OCI-LY1 (cell line): ENCODE data around the gene EYA2.

Experiments
- H2AFZ ChIP-seq: fragments of 200-600 bp; sonication (generic), shearing (Covaris generic); 2 replicates; pipeline ENCODE4 v1.6.0; 2014; ENCODE audit warnings: antibody characterized with exemption, mild to moderate bottlenecking, low read length
- H3F3A ChIP-seq: fragments of 200-600 bp; sonication (generic), shearing (Covaris generic); 2 replicates; pipeline ENCODE4 v1.6.0; 2014; ENCODE audit warnings: mild to moderate bottlenecking, antibody characterized with exemption, low read length, moderate library complexity; ENCODE audit not compliant: insufficient read depth
- H3K27ac ChIP-seq: fragments of 200-600 bp; sonication (generic); 2 replicates; pipeline ENCODE4 v1.5.1; 2014; ENCODE audit warnings: low read length, mixed run types, mild to moderate bottlenecking, low read depth; ENCODE audit not compliant: poor library complexity, severe bottlenecking
- H3K27me3 ChIP-seq: fragments of 200-600 bp; sonication (generic); 2 replicates; pipeline ENCODE4 v1.6.0; 2014; ENCODE audit warnings: antibody characterized with exemption, mild to moderate bottlenecking, low read length, moderate library complexity; ENCODE audit not compliant: insufficient read depth
- H3K36me3 ChIP-seq: fragments of 200-600 bp; sonication (generic); 2 replicates; pipeline ENCODE4 v1.6.1; 2014; ENCODE audit warnings: mild to moderate bottlenecking, antibody characterized with exemption, low read length, moderate library complexity, mixed read lengths; ENCODE audit not compliant: insufficient read depth
- H3K4me1 ChIP-seq: fragments of 200-600 bp; sonication (generic); 2 replicates; pipeline ENCODE4 v1.5.1; 2014; ENCODE audit warnings: mild to moderate bottlenecking, low read length, moderate library complexity; ENCODE audit not compliant: insufficient read depth, severe bottlenecking
- H3K4me2 ChIP-seq: fragments of 200-600 bp; sonication (generic), shearing (Covaris generic); 2 replicates; pipeline ENCODE4 v1.6.1; 2014; ENCODE audit warnings: low read length
- H3K4me3 ChIP-seq: fragments of 200-600 bp; sonication (generic); 2 replicates; pipeline ENCODE4 v1.5.1; 2014; ENCODE audit warnings: low read length, low read depth, mild to moderate bottlenecking, mixed read lengths; ENCODE audit not compliant: poor library complexity, severe bottlenecking
- H3K79me2 ChIP-seq: fragments of 200-600 bp; shearing (Covaris generic); 2 replicates; pipeline ENCODE4 v1.6.1; 2016; ENCODE audit warnings: mixed run types, low read length, mixed read lengths; ENCODE audit not compliant: insufficient read depth
- H3K9ac ChIP-seq: fragments of 200-600 bp; sonication (generic), shearing (Covaris generic); 2 replicates; pipeline ENCODE4 v1.6.1; 2014; ENCODE audit warnings: mild to moderate bottlenecking, low read length, mixed read lengths
- H3K9me2 ChIP-seq: fragments of 200-600 bp; sonication (generic), shearing (Covaris generic); 2 replicates; pipeline ENCODE4 v1.6.1; 2014; ENCODE audit warnings: low read depth, mild to moderate bottlenecking, low read length, mixed read lengths
- H3K9me3 ChIP-seq: fragments of 200-600 bp; shearing (Covaris generic); 2 replicates; pipeline ENCODE4 v1.6.1; 2014; ENCODE audit warnings: low read length, mixed read lengths
- H4K20me1 ChIP-seq: fragments of 200-600 bp; sonication (generic), shearing (Covaris generic); 2 replicates; pipeline ENCODE4 v1.6.0; 2016; ENCODE audit warnings: mild to moderate bottlenecking, low read length; ENCODE audit not compliant: insufficient read depth
- EZH2 ChIP-seq: fragments of 200-600 bp; sonication (generic), shearing (Covaris generic); IDR thresholded peaks from 2 replicates; pipeline ENCODE4 v1.8.0; 2017; ENCODE audit warnings: borderline replicate concordance, mixed run types, mild to moderate bottlenecking, antibody characterized with exemption, low read length, moderate library complexity, mixed read lengths
- TF ChIP-seq, protein P1 (sequence below): fragments of 200-600 bp; sonication (generic), shearing (Covaris generic); IDR thresholded peaks from 2 replicates; pipeline ENCODE4 v1.5.1; 2017; ENCODE audit warnings: mild to moderate bottlenecking, antibody characterized with exemption, low read length, moderate library complexity, mixed read lengths

EYA2 gene

DNA sequence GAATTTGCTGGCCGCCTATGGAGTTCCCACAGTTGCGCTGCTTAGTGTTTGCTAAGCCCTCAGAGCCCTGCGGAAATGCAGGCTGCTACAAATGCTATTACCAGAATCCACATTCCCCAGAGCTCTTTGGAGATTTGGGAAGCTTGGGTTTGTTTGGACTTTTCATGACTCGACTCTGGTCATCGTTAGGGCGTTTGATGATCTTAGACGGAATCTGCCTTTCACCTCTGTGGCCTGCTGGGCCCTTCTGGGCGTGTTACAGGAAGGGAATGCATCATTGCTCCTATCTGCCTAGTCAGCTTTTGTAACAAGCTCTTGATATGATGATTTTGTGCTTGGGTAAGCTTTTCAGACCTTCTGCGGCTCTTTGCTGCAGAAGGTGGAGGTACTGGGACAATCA is 50.8 kb downstream of the EYA2 start:
- H3K27ac ChIP-seq: no peak overlapping the region
- no peaks in the 10 kb centered on the region for H3K27me3 ChIP-seq

DNA sequence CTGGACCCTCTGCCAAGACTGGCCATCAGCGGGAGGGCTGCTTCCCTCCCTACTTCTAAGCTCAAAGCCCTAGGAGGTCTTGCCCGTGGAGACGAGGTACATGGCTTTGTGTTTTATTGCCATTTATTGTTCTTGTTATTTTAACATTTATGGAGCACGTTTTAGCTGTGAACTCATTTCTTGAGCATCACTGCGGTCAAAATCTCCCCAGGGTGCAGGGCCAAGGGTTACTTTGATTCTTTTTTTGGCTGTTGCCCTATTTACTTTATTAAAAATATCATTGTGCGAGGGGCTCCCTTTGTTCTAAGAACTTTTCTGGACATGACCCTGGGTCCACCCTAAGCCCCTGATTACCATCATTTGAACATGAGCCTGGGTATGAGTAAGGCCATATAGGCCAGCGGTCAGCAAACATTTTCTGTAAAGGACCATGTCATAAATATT is 51.6 kb downstream of the EYA2 start:
- Histone ChIP-seq H3K9me2 (no peaks in the 10 kb centered on the region), H3K9ac (no peak overlapping the region), H4K20me1 (no peaks in the 10 kb centered on the region), H3K4me1 (no peaks in the 10 kb centered on the region), H3K4me2 (no peak overlapping the region), H3K4me3 (no peak overlapping the region), H3K79me2 (no peaks in the 10 kb centered on the region), H3K27me3 (no peaks in the 10 kb centered on the region), H3K36me3 (no peaks in the 10 kb centered on the region), H3F3A (no peaks in the 10 kb centered on the region), H3K9me3 (no peaks in the 10 kb centered on the region), H2AFZ (no peak overlapping the region), H3K27ac (no peak overlapping the region)
- no peak for TF ChIP-seq EZH2
- TF ChIP-seq, protein P1, sequence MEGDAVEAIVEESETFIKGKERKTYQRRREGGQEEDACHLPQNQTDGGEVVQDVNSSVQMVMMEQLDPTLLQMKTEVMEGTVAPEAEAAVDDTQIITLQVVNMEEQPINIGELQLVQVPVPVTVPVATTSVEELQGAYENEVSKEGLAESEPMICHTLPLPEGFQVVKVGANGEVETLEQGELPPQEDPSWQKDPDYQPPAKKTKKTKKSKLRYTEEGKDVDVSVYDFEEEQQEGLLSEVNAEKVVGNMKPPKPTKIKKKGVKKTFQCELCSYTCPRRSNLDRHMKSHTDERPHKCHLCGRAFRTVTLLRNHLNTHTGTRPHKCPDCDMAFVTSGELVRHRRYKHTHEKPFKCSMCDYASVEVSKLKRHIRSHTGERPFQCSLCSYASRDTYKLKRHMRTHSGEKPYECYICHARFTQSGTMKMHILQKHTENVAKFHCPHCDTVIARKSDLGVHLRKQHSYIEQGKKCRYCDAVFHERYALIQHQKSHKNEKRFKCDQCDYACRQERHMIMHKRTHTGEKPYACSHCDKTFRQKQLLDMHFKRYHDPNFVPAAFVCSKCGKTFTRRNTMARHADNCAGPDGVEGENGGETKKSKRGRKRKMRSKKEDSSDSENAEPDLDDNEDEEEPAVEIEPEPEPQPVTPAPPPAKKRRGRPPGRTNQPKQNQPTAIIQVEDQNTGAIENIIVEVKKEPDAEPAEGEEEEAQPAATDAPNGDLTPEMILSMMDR: no peak

More for the DNA sequence above, 50.8 kb downstream of the EYA2 start:
- Histone ChIP-seq H2AFZ (no peak overlapping the region), H3K9ac (no peak overlapping the region), H3K4me1 (no peaks in the 10 kb centered on the region), H3K36me3 (no peaks in the 10 kb centered on the region), H3K4me3 (no peak overlapping the region), H3K4me2 (no peak overlapping the region), H3K79me2 (no peaks in the 10 kb centered on the region), H4K20me1 (no peaks in the 10 kb centered on the region), H3K9me3 (no peaks in the 10 kb centered on the region), H3K9me2 (no peaks in the 10 kb centered on the region), H3F3A (no peaks in the 10 kb centered on the region)
- TF ChIP-seq EZH2: no peak
- TF ChIP-seq, protein P1: no peak

DNA sequence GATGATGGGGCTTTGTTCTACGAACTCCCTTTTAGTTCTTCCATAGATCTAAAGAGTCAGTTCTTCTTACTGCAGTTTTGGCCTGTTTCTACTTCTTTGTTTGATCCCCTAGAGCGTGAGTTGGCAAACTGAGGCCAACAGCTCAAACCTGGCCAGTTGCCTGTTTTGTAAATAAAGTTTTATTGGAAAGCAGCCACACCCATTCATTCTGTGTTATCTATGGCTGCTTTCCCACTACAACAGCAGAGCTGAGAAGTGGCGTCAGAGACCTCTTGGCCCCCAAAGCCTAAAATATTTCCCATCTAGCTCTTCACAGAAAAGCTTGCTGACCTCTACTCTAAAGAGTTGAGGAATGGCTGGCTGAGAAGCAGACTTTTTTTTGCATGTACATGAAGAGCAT is 52.2 kb downstream of the EYA2 start:
- H3K27ac ChIP-seq: no peak overlapping the region
- H3K9me3 ChIP-seq: no peaks in the 10 kb centered on the region
- no peaks in the 10 kb centered on the region for H3F3A ChIP-seq
- no peaks in the 10 kb centered on the region for H3K27me3 ChIP-seq
- H3K9me2 ChIP-seq: no peaks in the 10 kb centered on the region
- H3K79me2 ChIP-seq: no peaks in the 10 kb centered on the region
- no peaks in the 10 kb centered on the region for H4K20me1 ChIP-seq
- H3K9ac ChIP-seq: no peak overlapping the region
- no peak overlapping the region for H3K4me3 ChIP-seq
- H3K4me2 ChIP-seq: no peak overlapping the region
- TF ChIP-seq, protein P1: no peak
- no peak for TF ChIP-seq EZH2
- H3K36me3 ChIP-seq: no peaks in the 10 kb centered on the region
- no peak overlapping the region for H2AFZ ChIP-seq
- H3K4me1 ChIP-seq: no peaks in the 10 kb centered on the region
